ACHN (cell line): Measurements from ENCODE around the gene AOX1.
A peak's percentile ranks its signal among the peaks of the same experiment; 100 is the strongest.

Source experiments
- DNase-seq: peaks from one replicate; pipeline ENCODE4 v3.0.0-alpha.2; 2015
- in situ Hi-C: cut with HindIII; loops from 2 replicates; pipeline ENCODE4 v1.10.0; 2017; ENCODE audit warnings: low sequenced_read_pairs, low pct_ligation_motif_present, low pct_unique_long_range_greater_than_20kb

AOX1 gene

DNA sequence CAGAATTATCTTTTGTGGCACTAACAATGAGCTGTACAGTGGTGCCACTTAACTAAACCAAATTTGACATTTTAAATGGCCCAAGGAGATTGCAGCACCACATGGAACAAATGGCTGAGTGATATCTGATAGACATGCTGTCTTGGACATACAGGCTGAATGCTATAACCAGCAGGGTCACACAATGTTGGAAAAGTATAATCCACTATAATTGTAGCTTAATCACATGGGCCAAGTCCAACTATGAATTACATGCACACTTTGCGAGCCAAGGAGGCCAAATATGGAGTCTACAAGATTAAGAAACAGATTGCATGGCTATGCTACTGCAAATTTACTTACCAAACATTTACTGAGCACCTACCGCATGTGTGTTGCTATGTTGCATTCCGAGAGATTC lies 69.0 kb downstream of the AOX1 start:
- in situ Hi-C loops, result no loop called here

DNA sequence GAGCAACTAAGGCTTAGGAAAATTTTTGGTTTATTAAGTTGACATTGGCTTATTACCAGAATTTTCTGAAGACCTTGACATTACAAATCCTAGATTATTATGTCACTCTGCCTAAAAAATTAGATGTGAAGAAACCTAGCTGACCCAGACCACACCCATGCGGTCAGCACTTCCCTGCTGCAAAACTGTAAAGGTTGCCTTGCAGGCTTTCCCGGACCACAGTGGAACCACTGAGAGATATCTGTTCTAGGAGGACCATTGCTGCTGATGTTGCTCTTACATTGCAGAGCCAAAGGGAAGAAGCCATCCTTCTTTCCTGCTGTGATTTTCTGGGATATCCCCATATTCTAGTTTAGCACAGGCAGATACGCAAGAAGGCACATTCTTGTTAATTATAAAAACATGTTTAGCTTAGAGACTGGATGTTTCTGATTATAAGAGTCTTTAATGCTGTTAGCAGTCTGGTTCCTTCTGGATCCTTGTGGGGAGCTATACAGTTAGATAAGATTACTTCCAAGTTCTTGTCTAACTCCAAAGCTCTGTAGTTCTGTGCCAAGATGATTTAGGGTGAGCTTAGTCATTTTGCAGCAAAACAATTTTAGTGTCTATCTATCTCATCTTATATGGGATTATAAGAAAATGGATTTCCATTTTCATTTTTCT lies 70.2 kb downstream of the AOX1 start:
- no peak for DNase-seq
- in situ Hi-C loops, result no loop called here

More for the DNA sequence above, 69.0 kb downstream of the AOX1 start:
- DNase-seq, result no peak

DNA sequence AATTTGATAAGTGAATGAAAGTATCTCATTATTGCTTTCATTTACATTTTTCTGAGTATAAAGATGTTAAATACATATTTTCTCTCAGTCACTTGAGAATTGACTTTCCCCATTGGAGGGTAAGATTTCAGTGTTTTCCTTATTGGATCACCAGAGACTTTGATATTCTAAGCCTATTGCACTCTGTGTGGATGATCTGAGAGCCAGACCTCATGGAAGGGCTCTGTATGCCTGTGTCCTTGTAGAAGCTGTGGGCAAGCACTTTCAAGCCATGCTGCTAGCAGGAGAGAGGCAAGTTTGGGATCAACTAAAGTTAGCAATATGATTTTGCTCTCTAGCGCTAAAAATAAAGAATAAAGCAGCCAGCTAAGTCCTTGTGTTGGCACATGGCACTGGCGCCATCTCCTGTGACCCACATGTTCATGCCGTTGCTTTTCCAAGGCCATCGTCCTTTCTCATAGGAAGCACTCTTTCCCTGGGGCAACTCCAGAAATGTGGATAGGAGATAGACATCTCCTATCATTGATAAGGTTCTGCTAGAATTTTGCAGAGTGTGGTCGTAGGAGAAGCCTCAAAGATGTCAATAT lies 72.6 kb downstream of the AOX1 start:
- in situ Hi-C loops, result no loop called here
- peak; percentile 19 for DNase-seq

DNA sequence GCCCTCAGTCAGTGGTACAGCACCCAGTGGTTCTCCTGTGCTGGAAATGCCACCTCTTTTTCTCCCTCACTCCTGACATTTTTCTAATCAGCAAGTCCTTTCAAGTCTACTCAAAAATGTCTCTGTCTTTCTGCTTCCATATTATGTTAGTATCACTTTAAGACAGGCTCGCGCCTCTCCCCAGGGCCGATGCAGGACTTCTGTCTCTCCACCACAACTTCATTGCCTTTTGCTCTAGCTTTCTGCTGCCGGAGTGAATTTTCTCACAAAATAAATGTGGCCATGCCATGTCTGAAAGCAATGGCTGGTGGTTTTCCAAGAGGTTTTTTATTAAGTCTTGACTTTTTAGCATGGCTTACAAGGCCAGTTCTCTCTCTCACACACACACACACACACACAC lies 73.6 kb downstream of the AOX1 start:
- in situ Hi-C loops, result no loop called here
- no peak for DNase-seq

DNA sequence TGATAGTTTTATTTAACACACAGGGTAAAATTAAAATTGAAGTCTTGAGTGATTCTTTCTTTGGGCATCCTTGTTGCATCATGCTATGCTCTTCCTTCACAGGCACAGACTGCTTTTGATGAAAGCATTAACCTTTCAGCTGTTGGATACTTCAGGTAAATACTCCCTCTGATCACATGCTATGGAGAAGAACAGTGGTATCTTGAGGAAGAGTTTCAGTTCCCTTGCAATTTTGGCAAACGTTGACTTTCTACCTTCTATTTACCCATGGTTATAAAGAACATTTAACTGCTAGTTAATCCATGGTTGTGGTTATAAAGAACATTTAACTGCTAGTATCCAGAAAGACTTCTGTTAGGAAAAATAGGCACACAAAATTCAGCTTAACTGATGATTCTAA lies 75.7 kb downstream of the AOX1 start:
- in situ Hi-C loops, result no loop called here
- DNase-seq, result no peak

DNA sequence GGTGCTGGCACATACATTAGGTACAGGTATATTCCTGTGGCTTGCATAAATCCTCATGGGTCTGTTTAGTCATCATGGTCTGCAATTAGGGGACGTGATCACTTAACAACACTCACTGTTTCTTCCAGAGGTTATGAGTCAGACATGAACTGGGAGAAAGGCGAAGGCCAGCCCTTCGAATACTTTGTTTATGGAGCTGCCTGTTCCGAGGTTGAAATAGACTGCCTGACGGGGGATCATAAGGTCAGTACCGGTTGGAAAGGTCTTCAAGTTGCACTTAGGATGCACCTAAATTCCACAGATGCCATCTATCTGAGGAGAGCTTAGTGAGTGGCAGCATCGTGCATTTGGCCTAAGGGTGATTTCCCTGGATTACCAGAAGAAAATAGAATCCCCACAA lies 76.9 kb downstream of the AOX1 start:
- in situ Hi-C loops, result no loop called here
- peak; percentile 6 for DNase-seq

DNA sequence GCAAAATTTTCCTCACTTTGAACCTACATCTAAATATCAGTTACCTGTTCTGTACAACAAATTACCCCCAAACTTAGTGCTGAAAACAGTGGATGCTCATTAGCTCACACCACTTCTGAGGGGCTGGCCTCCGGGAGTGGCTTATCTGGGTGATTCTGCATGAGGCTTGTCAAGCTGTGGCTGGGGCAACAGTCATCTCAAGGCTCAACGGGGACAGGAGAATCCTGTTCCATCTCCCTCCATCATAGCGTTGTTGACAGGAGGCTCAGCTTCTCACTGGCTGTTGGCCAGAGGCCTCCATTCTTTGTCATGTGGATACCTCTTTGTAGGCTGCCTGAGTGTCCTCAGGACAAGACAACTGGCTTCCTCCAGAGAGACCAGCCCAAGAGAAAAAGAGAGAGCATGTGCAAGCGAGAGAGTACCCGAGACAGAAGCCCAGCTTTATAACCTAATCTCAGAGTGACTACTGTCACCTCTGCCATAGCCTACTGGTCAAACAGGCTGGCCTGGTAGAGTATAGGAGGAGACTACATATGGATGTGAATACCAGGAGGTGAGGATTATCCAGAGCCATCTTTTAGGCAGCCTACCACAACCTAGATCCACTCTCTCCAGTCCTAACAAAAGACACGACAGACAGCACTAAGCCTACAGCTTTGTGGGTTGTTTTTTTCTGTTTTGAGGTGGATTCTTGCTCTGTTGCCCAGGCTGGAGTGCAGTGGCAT lies 79.1 kb downstream of the AOX1 start:
- in situ Hi-C loops, result no loop called here
- no peak for DNase-seq

DNA sequence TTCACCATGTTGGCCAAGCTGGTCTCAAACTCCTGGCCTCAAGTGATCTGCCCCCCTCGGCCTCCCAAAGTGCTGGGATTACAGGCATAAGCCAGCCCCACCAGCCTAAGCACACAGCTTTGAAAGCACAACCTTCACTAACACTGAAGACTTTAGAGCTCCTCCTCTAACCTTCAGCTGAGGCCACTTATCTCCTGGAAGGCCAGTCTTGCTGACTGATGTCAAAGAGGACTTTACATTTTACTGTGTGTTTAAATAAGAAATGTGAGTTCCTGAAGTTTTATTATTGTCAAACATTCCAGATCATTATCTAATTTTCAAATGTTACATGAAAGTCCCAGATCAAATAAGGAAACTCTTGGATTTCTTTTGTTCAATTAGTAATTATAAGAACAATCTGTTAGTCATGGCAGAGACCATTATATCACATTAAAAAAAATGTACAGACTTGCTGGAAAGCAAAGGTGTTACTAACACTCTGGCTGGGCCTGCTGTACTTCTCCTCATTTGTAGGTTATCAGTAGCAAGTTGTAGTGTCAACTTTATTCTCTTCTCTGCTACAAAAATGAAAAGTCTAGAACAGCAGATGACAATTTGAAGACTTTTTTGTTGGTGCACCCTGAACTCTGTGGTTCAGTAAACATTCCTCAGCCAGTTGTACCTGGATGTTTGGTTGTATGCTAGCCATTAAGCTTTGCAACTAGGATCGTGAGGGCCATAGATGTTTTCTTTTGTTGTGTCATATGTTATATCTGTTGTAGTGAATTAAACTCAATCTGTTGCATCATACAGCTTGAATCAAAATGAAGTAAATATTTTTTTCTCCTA lies 80.0 kb downstream of the AOX1 start:
- no peak for DNase-seq
- in situ Hi-C loops, result no loop called here

DNA sequence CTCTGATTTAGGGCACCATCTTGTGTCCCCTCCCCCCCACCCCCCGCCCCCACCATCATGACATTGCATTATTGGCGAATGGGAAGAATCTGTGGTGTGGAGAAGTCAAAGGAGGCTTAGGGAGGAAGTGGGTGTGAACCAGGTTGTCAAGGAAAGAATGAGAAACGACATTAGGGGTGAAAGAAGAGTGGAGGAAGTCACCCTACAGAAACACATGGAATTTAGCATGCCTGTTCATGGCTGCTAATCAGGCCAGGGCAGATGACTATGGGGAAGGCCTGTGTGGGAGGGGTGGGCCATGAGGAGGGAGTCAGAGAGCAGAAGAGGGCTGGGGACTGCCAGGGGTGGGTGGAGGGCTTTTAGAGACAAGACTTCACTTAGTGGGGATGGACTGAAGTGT lies 81.6 kb downstream of the AOX1 start:
- no peak for DNase-seq
- in situ Hi-C loops, result no loop called here

DNA sequence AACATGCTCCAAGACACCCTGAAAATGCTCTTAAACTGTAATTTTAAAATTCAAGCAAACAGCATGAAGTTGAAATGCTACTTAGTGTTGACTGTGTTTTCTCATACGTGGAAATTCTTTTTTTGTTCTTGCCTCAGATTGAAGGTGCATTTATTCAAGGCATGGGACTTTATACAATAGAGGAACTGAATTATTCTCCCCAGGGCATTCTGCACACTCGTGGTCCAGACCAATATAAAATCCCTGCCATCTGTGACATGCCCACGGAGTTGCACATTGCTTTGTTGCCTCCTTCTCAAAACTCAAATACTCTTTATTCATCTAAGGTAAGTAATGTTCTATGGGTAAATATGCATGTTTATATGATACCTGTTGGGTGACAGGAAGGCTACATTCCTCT lies 82.7 kb downstream of the AOX1 start:
- in situ Hi-C loops, result no loop called here

DNA sequence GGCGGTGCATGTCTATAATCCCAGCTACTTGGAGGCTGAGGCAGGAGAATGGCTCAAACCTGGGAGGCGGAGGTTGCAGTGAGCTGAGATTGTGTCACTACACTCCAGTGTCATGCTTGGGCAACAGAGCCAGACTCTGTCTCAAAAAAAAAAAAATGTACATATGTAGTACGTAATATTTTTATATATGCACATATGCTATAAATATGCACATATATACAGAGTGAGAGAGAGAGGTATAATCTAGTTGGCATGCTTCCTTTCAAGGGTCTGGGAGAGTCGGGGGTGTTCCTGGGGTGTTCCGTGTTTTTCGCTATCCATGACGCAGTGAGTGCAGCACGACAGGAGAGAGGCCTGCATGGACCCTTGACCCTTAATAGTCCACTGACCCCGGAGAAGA lies 83.5 kb downstream of the AOX1 start:
- in situ Hi-C loops, result no loop called here
- DNase-seq, result no peak

More for the DNA sequence above, 82.7 kb downstream of the AOX1 start:
- no peak for DNase-seq

DNA sequence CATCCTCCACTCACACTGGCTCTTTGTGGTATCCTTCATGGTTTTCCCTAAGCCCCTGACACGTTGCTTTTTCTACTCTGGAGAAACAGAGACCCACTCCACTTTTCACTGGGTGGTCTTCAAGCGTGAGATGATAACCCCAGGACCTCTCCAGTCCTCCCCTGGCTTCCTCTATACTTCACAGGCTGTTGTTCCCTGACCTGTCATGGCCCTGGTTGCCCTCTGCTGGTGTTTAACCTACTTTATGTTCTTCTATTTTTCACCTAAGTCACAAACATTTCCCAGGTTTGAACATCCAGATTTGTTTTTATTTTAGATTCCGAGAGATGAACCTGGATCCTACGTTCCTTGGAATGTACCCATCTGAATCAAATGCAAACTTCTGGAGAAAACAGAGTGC lies 84.5 kb downstream of the AOX1 start:
- no peak for DNase-seq

DNA sequence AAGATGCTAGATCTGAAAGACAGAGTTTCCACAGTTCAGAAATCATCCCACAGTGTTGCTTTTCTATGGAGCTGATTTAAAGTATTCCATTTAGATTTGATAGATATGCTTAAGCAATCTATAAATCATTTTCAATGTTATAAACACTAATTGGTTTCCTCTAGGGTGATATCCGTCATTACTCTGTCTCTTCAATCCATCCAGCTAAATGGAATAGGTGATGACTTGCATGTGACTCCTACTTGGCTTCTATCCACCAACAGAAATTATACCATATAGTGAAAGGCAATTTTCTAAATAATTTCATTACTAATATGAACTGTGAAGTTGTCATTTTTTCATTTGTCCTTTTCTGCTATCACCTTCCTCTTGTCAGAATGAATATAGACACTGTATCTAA lies 84.9 kb downstream of the AOX1 start:
- in situ Hi-C loops, result no loop called here
- no peak for DNase-seq

More for the DNA sequence above, 84.5 kb downstream of the AOX1 start:
- in situ Hi-C loops, result no loop called here

DNA sequence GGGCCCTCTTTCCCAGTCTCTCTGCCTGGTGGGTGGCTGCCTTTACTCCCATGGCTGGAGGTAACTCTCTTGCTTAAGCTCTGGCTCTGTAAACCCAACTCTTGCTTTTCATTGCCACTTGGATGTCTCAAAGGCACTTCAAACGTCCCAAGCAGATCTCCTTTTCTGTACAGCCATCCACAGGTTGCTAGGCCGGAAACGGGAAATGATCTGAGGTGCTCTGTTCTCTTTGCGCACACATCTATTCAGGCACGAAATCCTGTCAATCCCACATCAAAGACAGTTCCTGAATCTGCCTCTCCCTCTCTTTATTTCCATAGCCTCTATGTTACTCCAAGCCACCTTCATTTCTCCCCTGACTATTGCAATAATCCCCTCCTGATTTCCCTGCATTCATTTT lies 87.4 kb downstream of the AOX1 start:
- in situ Hi-C loops, result no loop called here
- DNase-seq, result no peak

DNA sequence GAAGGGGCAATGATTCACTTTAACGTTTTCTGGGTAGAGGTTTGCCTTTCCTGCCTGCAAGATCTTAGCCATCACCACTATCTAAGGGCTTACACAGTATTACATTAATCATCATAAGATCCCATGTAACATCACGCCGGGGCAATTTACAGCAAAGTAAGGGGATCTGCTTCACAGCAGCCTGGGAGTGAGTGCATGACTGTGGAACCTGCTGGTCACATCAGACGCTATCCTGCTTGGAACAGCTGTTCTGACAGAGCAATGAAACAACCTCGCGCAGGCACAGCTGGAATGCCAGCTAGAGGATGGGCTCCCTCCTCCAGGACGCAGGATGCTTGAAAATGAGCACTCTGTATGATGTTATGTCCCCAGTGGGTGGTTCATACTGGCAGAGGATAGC lies 89.0 kb downstream of the AOX1 start:
- in situ Hi-C loops, result no loop called here
- no peak for DNase-seq

DNA sequence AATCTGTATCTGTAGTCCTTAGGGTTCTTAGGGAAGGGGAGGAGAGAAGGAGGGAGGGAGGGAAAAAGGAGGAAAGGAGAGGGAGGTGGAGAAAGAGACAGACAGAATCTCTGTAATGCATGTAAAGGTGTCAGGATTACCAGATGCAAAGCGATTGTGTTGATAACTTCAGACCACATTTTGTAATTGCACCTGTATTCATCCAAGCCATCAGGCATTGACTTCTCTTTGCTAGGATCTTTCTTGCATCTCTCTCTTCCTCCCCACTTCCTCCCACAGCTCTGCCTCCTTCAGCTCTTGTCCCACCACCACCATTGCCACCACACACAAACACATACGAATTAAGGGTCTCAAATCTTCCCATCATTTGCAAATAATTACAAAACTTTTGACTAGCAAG lies 91.4 kb downstream of the AOX1 start:
- in situ Hi-C loops, result no loop called here
- no peak for DNase-seq

DNA sequence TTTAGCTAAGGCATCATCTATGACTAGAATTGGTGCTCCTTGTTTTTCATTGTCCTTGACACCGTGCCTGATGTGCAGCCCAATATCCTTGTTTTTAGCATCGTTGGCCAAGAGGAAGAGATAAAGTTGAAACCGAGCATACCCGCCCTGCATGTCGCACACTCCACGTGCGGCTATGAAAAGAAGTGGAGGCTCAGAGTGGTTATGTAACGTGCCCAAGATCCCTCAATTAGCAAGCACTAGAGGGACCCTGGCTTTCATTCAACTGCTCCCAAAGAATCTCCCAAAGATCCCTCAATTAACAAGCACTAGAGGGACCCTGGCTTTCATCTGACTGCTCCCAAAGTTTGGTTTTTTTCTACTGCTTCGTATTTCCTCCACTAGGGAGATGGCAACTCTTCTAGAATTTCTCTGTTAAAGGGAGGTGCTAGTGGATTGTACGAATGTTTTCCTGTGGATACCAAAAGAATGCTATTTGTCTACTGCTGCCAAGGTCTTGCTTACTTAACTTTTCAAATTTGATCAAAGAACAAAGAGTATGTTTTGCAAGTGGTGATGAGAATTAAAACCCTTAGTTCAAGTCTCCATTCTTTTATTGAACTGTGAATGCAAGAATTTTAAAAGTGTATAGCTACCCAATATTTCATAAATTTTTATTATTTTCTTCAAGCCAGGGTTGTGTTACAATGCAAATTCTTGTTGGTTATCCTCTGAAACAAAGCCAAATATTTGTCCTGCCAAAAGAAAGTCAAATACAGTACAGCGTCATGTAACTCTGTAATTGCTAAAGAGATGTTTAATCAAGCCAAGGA lies 92.1 kb downstream of the AOX1 start:
- in situ Hi-C loops, result no loop called here

DNA sequence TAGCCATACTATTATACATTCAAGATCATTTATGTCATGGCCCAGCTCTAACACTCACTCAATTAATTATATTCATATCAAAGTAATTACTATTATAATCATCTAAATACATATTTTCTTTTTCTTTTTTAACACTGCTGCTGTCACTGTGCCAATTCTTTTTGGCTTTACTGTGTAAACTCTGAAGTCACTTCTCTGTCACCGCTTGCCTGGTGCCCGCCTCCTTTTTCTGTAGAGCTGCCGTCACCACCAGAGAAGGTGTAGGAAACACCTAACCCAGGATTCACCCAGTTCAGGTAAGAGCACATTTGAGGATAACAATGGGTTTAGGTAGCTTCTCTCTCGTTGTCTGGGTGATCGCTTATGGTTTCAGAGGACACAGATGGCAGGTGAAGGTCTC lies 93.3 kb downstream of the AOX1 start:
- no peak for DNase-seq
- in situ Hi-C loops, result no loop called here

More for the DNA sequence above, 92.1 kb downstream of the AOX1 start:
- DNase-seq, result no peak
